RCC 7860 (cell line): ENCODE results near the gene FANCM.
"Not testable (repeated sequence)": the region's sequence is repeated elsewhere in the genome, so short reads cannot be mapped to it uniquely, and the experiment has no call there.

Experiments
- DNase-seq: peaks from one replicate; pipeline ENCODE4 v3.0.0-alpha.2; 2015; ENCODE audit warnings: low spot score
- FAIRE-seq: peaks from 2 replicates; lab custom pipeline; 2012; peaks lifted over from hg19 to GRCh38; lab: Jason Lieb, UNC

The FANCM gene

DNA sequence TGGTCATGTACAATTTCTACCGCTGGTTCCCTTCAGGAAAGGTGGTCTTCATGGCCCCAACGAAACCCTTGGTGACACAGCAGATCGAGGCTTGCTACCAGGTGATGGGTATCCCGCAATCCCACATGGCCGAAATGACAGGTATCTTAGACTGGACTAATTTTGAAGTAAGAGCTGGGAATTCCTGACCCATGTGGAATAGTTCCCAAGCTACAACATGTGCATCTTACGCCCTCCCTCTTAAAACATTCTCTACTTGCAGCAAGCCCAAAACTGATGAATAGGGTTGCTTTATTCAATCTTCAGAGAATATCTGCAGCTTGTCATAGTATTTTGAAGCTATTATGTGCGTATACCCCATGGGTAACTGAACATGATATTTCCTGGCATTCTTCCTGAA is 669 bp downstream of the FANCM start:
- no peak for FAIRE-seq
- DNase-seq = no peak

DNA sequence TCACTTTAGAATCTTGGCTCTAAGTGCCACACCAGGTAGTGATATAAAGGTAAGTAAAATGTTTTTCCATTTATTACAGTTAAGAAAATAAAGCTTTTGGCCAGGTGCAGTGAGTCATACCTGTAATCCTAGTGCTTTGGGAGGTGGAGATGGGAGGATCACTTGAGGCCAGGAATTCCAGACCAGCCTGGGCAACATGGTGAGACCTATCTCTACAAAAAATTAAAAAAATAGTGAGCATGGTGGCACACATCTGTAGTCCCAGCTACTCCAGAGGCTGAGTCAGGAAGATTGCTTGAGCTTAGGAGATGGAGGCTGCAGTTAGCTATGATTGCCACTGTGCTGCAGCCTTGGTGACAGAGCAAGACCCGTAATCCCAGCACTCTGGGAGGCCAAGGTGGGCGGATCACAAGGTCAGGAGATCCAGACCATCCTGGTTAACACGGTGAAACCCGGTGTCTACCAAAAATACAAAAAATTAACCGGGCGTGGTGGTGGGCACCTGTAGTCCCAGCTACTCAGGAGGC is 5.0 kb downstream of the FANCM start:
- FAIRE-seq = no peak
- no peak for DNase-seq

GRCh38 chr14:45142083-45142482 is 6.4 kb downstream of the FANCM start:
- not testable (repeated sequence) for DNase-seq, FAIRE-seq

GRCh38 chr14:45144658-45145057 is 8.9 kb downstream of the FANCM start:
- no peak for DNase-seq
- no peak for FAIRE-seq

DNA sequence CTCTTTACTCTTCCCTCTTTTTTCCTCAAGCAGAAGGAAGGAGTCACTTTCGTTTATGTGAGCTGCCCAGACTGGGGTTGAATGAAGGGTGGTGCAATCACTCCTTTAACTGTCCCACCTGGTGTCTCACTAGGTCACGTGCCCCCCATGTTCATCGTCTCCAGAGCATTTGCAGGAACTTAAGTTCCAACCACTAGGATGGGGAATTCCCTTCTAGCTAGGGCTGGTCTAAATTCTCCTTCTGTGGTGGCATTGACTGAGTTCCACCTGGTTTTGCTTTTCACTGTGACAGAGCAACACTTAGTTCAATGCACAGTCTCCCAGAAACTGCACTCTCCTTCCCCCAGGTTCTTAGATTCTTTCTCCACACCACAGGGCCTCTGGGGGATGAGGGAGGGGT is 9.5 kb downstream of the FANCM start:
- no peak for FAIRE-seq
- DNase-seq = no peak

DNA sequence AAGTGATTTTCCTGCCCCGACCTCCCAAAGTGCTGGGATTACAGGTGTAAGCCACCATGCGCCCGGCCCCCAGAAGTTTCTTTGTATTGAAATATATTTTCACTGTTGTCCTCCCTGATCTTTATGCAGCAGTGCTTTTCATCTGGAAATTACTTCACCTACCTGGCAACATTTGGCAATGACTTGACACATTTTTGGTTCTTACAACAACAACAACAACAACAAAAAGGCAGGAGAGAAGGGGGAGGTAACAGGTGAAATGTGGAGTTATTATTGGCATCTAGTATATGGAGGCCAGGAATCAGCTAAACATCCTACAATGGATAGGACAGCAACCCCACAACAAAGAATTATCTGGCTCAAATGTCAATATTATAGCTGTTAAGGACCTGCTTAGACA is 13.9 kb downstream of the FANCM start:
- DNase-seq = no peak

GRCh38 chr14:45150386-45150890 is 14.7 kb downstream of the FANCM start:
- DNase-seq (no peak), FAIRE-seq (no peak)

More for the DNA sequence above, 13.9 kb downstream of the FANCM start:
- FAIRE-seq = no peak

DNA sequence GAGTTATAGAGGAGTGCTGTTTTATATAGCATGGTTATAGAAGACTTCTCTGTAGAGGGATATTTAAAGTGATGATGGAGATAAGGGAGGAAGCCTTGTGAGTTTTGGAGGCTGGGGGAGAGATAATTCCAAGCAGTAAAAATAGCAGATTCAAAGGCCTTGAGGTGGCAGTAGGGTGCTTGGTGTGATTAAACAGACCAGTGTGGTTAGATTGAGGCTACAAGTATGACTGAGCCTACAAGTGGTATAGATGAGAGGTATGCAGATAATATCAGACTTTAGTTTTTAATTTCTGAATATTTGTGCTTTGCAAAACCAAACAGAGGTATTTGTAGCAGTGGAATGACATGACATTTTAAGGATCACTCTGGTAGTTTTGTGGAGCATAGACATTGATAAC is 20.3 kb downstream of the FANCM start:
- DNase-seq = no peak
- FAIRE-seq = no peak

DNA sequence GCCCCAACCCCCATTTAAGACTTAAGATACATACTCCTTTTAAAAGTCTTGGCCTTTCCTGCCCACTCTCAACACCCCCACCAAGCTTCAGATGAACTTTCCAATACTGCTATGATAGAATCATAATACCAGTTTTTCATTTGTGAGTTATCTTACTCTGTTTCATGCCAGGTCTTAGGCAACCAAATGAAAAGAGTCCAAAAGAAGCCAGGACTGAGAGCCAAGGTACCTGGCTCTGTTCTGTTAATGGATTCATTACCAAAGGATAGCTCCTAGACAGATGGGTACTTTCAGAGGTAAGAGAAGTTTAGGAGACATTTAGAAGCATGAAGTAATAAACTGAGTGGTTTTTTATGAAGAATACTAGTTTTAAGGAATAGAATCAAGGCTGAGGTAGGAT is 34.2 kb downstream of the FANCM start:
- FAIRE-seq = no peak

GRCh38 chr14:45177076-45177475 is 41.3 kb downstream of the FANCM start:
- FAIRE-seq (no peak), DNase-seq (no peak)

More for the DNA sequence above, 34.2 kb downstream of the FANCM start:
- DNase-seq = no peak

DNA sequence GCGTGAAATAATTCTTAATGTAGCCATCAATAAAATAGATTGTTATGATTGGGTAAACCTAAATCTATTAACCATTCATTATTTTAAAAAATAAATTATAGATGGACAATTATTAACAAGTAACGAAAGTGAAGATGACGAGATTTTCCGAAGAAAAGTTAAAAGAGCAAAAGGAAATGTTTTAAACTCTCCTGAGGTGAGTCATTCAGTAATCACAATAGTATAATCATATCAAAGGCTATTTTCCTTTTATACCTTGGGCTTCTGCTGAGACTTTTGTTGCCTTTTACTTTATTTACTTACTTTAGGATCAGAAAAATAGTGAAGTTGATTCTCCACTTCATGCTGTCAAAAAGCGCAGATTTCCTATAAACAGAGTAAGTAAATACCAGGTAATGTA is 45.6 kb downstream of the FANCM start:
- no peak for FAIRE-seq
- no peak for DNase-seq

- FAIRE-seq = no peak
- no peak for DNase-seq
Measured at GRCh38 chr14:45181806-45182205, 46.1 kb downstream of the FANCM start.

GRCh38 chr14:45185100-45185814 is 49.5 kb downstream of the FANCM start:
- FAIRE-seq = no peak
- DNase-seq = no peak

GRCh38 chr14:45194964-45195363 is 59.2 kb downstream of the FANCM start:
- FAIRE-seq = no peak
- no peak for DNase-seq

GRCh38 chr14:45198551-45198950 is 62.8 kb downstream of the FANCM start:
- no peak for FAIRE-seq

DNA sequence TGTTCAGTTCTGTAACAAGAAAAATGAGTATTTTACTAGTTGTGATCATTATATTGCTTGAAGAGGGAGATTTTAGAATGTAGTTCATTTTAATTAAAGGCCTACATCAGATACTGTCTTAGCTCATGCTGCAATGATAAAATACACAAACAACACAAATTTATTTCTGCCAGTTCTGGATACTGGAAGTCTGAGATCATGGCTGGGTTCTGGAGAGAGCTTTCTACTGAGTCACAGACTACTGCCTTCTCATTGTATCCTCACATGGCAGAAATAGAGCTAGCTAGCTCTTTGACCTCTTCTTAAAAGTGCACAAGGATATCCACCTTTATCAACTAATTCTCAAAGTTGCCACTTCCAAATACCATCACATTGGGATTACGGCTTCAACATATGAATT is 63.5 kb downstream of the FANCM start:
- DNase-seq = no peak
- FAIRE-seq = no peak

More at GRCh38 chr14:45198551-45198950, 62.8 kb downstream of the FANCM start:
- no peak for DNase-seq

- no peak for FAIRE-seq
- no peak for DNase-seq
Measured at GRCh38 chr14:45201905-45202304, 66.2 kb downstream of the FANCM start.

GRCh38 chr14:45204241-45204640 is 68.5 kb downstream of the FANCM start:
- DNase-seq (no peak), FAIRE-seq (no peak)

- FAIRE-seq = no peak
Measured at GRCh38 chr14:45210159-45210558, 74.4 kb downstream of the FANCM start.

GRCh38 chr14:45211295-45211694 is 75.6 kb downstream of the FANCM start:
- FAIRE-seq = no peak
- no peak for DNase-seq

More at GRCh38 chr14:45210159-45210558, 74.4 kb downstream of the FANCM start:
- no peak for DNase-seq

DNA sequence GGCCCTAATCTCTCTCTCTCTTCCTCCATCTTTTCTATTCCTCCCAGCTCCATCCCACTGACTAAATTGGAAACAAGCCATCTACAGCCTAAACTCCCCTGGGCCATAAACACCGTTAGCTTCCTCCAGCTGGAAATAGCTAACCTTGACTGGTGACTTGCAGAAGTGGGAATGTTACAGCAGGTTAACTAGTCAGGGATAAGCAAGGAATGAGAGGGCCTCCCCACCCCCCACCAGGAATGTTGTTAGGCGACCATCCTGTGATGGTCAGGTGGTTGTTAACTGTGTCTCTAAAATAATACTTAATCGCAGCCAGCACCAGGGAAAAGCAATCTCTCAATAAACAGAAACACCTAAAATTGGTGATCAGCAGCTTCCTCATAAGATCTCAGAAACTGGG is 76.5 kb downstream of the FANCM start:
- no peak for FAIRE-seq
- no peak for DNase-seq

DNA sequence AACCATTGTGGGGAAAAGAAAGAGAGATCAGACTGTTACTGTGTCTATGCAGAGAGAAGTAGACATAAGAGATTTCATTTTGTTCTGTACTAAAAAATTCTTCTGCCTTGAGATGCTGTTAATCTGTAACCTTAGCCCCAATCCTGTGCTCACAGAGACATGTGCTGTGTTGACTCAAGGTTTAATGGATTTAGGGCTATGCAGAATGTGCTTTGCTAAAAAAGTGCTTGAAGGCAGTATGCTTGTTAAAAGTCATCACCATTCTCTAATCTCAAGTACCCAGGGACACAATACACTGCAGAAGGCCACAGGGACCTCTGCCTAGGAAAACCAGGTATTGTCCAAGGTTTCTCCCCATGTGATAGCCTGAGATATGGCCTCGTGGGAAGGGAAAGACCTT is 78.0 kb downstream of the FANCM start:
- FAIRE-seq, DNase-seq: not testable (repeated sequence)
